Mononuclear cell (primary cell): ENCODE results near the gene PLEKHO1. TPM values are rescaled to one million over a fixed set of nuclear protein-coding genes. Genes with fewer than 3 reads are reported as not detected.
"Not testable (repeated sequence)": the region's sequence is repeated elsewhere in the genome, so short reads cannot be mapped to it uniquely, and the experiment has no call there.

Experiments used
- H3K27me3 ChIP-seq: 2 replicates; pipeline ENCODE4 v1.6.0; 2011; ENCODE audit warnings: low read length, control low read depth; ENCODE audit not compliant: insufficient read depth
- H3K4me1 ChIP-seq: 2 replicates; pipeline ENCODE4 v1.5.1; 2011; ENCODE audit warnings: mild to moderate bottlenecking, low read length, control low read depth; ENCODE audit not compliant: insufficient read depth
- H3K4me3 ChIP-seq: 2 replicates; pipeline ENCODE4 v1.5.1; 2011; ENCODE audit warnings: mild to moderate bottlenecking, low read length, moderate library complexity
- H3K9me3 ChIP-seq: 2 replicates; pipeline ENCODE4 v1.5.1; 2011; ENCODE audit warnings: low read depth, mild to moderate bottlenecking, control low read depth, low read length
- total RNA-seq: library from RNA; depleted of rRNA; stranded (reverse); fragments of >200 nt; gene quantifications from one replicate; pipeline ENCODE4 v1.2.3, GENCODE V29; 2012

Gene PLEKHO1, protein sequence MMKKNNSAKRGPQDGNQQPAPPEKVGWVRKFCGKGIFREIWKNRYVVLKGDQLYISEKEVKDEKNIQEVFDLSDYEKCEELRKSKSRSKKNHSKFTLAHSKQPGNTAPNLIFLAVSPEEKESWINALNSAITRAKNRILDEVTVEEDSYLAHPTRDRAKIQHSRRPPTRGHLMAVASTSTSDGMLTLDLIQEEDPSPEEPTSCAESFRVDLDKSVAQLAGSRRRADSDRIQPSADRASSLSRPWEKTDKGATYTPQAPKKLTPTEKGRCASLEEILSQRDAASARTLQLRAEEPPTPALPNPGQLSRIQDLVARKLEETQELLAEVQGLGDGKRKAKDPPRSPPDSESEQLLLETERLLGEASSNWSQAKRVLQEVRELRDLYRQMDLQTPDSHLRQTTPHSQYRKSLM
- 80.9 TPM for total RNA-seq

DNA sequence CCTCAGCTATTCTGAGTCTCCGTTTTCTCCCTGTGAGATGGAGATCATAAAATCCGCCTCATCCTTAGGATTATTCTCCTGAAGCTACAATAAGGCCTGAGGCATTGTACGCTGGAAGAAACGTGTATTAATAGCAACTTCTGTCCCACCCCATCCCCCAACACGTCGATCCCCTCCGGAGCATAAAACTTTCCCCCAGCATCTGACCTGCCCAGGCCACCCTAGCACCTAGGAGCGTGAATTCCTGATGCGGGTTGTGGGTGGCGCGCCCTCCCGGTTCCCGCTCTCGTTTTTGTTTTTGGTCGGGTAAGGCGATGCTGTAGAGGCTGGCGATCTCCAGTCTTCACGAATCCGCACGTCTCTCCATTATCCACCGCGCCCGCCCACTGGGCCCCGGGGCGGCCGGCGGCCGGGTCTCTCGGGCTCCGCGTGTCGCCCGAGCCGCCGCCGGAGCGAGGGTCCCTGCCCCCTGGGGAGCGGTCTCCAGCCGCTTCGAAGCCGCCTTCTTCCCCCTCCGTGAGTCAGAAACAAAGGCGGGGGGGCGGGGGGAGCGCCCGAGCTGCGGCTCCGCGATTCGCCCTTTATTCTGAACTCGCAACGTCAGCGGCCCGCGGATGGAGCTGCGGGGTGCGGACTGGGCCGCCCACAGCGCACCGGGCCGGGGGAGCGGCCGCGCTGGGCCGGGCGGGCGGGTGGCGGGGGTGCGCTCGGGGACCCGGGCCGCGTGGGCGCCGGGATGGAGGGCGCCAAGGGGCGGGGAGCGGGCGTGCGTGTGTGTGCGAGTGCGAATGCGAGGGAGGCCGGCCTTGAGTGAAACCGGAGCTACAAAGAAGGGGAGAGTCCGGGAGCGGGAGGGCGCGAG is at the start of gene PLEKHO1:
Gene PLEKHO1, plus strand, starts transcription at position 646 of the 862 bp plus-strand sequence. CDS start 342 bp downstream, outside the sequence.
- Histone ChIP-seq H3K4me3 (peak within 1 kb of the TSS; percentile 98), H3K27me3 (no peaks in the 10 kb centered on the region), H3K9me3 (no peaks in the 10 kb centered on the region), H3K4me1 (peaks cover 66% of the 10 kb centered on the region)

DNA sequence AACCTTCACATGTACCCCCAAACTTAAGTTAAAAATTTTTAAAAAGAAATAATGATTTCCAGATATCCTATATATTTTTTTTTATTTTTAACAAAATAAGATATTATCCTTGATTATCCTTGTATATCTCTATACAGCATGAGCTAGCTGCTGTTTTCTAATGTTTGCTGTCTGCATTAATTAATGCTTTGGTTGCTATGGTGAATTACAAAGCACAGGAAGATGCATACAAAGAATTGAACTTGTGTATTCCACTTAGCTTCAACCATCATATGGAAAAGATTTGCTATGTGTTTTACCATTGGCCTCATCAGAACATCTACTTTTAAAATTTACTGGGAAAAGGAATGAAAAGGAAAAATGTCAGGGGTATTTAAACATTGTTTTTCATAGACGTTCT is 46.7 kb upstream of the PLEKHO1 start:
- Histone ChIP-seq H3K4me3 (no peak overlapping the region), H3K9me3 (no peaks in the 10 kb centered on the region), H3K4me1 (peaks cover 5% of the 10 kb centered on the region), H3K27me3 (no peaks in the 10 kb centered on the region)

- Histone ChIP-seq H3K27me3 (no peaks in the 10 kb centered on the region), H3K4me3 (no peak overlapping the region), H3K4me1 (peaks cover 14% of the 10 kb centered on the region), H3K9me3 (no peaks in the 10 kb centered on the region)
Observed at GRCh38 chr1:150106341-150106740, 43.4 kb upstream of the PLEKHO1 start.

DNA sequence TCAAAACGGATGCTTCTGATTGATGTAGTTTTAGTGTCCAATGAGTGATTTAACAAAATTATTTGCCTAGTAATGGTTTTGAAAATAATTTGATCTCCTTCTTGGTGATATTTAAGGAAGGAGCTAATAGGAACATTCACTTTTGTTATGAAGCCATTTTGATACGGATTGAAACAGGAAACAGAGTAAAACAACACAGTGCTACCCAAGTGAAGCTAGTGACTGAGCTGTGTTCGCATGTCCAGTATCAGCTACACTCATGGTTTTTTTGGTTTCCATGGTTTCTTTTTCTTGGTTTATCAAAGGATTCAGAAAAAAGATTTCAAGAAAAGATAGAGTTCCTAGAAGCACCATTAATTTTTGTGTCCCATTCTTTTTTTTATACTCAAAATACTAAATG is 40.1 kb upstream of the PLEKHO1 start:
- Histone ChIP-seq H3K4me1 (peaks cover 14% of the 10 kb centered on the region), H3K9me3 (no peaks in the 10 kb centered on the region), H3K4me3 (no peak overlapping the region), H3K27me3 (no peaks in the 10 kb centered on the region)

DNA sequence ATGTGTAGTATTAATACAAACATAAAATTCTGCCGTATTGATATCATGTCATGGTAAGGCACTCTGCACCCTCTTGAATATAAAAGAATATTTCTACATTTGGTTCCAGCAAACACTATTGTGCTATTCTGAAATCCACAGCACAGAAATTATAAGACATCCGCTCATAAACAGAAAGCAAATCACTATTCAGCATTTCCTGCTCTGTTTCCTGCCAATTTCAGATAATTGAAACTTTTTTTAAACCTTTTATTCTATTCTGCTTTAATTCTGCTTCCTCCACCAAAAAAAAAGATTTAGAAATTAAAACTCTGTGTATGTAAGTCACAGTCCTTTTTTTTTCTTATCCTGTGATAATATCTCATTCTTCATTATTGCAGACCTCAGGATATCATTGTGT is 39.6 kb upstream of the PLEKHO1 start:
- H3K4me1 ChIP-seq, result peaks cover 14% of the 10 kb centered on the region
- H3K9me3 ChIP-seq, result peaks cover 3% of the 10 kb centered on the region
- no peaks in the 10 kb centered on the region for H3K27me3 ChIP-seq
- H3K4me3 ChIP-seq, result peak overlapping the region; percentile 12

GRCh38 chr1:150111670-150112069 is 38.0 kb upstream of the PLEKHO1 start:
- Histone ChIP-seq H3K9me3 (peaks cover 6% of the 10 kb centered on the region), H3K27me3 (no peaks in the 10 kb centered on the region), H3K4me1 (peaks cover 11% of the 10 kb centered on the region), H3K4me3 (peak overlapping the region; percentile 12)

- H3K4me3 ChIP-seq, result no peak overlapping the region
- no peaks in the 10 kb centered on the region for H3K4me1 ChIP-seq
- H3K27me3 ChIP-seq, result no peaks in the 10 kb centered on the region
- peaks cover 6% of the 10 kb centered on the region for H3K9me3 ChIP-seq
Observed at GRCh38 chr1:150115121-150115520, 34.6 kb upstream of the PLEKHO1 start.

DNA sequence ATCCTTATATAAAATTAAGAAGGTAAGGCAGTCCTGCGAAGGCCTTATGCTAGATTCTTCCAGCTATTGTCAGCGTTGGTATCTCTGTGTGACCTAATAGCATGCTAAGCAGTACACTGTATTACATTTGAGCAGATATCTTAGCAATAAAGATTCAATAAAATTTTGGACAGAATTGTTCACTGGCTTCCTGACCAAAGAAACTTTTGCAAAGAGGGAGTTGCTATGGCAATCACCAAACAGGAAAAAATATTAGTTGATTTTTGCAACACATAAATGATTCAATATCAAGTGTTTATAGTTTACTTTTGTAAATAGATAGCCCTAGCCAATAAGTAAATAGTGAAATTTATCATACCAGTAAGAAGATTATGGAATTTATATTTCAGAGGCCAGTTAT is 31.0 kb upstream of the PLEKHO1 start:
- Histone ChIP-seq H3K27me3 (no peaks in the 10 kb centered on the region), H3K4me1 (no peaks in the 10 kb centered on the region), H3K9me3 (peaks cover 6% of the 10 kb centered on the region), H3K4me3 (no peak overlapping the region)

DNA sequence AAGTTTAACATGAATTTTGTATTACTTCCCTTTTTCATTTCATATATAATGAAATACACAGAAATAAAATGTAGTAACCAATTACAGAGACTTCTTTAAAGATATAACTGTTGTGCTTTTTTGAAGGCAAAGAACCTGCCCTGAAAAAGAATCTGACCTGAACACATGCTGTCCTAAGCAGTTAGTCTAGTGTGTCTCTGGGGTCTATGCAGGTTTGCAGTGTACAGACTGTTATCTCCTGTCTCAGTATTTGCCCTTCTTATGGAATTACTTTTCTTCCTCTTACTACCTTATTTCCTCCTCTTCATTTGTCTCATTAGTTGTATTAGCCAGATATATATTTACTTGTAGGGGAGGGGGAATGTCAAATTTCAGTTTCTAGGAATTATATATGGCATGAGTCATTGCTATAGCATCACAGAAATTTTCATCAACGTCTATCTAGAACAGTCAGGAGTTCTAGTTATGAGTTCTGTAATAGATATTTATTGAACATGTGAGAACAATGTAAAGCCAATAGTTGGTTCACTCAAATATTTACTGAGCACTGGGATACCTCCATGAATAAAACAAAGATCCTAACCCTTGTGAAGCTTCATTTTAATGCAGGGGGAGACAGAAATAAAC is 28.4 kb upstream of the PLEKHO1 start:
- no peaks in the 10 kb centered on the region for H3K27me3 ChIP-seq
- H3K4me3 ChIP-seq, result no peak overlapping the region
- H3K4me1 ChIP-seq, result no peaks in the 10 kb centered on the region
- H3K9me3 ChIP-seq, result no peaks in the 10 kb centered on the region

- Histone ChIP-seq H3K27me3 (no peaks in the 10 kb centered on the region), H3K4me1 (peaks cover 4% of the 10 kb centered on the region), H3K9me3 (no peaks in the 10 kb centered on the region), H3K4me3 (no peak overlapping the region)
Observed at GRCh38 chr1:150126811-150127210, 22.9 kb upstream of the PLEKHO1 start.

- Histone ChIP-seq H3K27me3 (no peaks in the 10 kb centered on the region), H3K4me1 (peaks cover 4% of the 10 kb centered on the region), H3K4me3 (no peak overlapping the region), H3K9me3 (no peaks in the 10 kb centered on the region)
Observed at GRCh38 chr1:150127464-150127863, 22.3 kb upstream of the PLEKHO1 start.

GRCh38 chr1:150127868-150128267 is 21.8 kb upstream of the PLEKHO1 start:
- no peak overlapping the region for H3K4me3 ChIP-seq
- H3K4me1 ChIP-seq, result peaks cover 4% of the 10 kb centered on the region
- no peaks in the 10 kb centered on the region for H3K9me3 ChIP-seq
- no peaks in the 10 kb centered on the region for H3K27me3 ChIP-seq

DNA sequence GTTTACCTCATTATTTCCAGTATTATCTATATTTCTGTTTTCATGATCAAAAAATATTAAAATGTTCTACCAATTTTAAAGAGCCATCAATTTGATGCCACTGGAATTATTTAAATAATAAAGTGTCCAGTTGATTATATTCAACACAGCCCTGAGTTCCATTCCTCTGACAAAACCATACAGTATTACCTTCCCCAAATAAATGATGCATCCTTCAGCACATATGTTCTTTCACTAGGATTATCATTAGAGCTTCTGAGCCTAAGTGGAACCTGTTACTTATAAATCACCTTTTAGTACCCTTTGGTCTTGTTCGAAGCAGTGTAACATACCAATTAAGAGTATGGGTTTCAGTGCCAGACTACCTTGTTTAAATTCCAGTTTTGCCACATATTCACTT is 17.3 kb upstream of the PLEKHO1 start:
- Histone ChIP-seq H3K4me3 (no peak overlapping the region), H3K27me3 (no peaks in the 10 kb centered on the region), H3K4me1 (peaks cover 2% of the 10 kb centered on the region), H3K9me3 (no peaks in the 10 kb centered on the region)

DNA sequence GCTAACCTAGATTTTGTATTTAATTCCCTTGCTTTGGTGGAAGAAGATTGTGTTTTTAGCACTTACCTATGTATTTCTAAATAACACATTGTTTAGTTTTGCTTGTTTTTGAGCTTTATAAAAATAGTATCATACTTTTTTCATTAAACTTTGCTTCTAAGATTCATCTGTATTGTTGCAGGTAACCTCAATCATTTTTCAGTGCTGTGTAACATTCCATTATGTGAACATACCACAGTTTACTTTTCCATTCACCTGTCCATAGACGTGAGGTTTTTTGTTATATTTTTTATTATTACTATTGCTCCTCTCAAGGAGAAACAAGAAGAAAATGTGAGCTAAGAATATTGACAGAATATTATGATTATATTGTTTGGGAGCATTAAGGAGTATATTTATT is 15.2 kb upstream of the PLEKHO1 start:
- no peaks in the 10 kb centered on the region for H3K9me3 ChIP-seq
- no peak overlapping the region for H3K4me3 ChIP-seq
- H3K4me1 ChIP-seq, result no peaks in the 10 kb centered on the region
- H3K27me3 ChIP-seq, result no peaks in the 10 kb centered on the region

DNA sequence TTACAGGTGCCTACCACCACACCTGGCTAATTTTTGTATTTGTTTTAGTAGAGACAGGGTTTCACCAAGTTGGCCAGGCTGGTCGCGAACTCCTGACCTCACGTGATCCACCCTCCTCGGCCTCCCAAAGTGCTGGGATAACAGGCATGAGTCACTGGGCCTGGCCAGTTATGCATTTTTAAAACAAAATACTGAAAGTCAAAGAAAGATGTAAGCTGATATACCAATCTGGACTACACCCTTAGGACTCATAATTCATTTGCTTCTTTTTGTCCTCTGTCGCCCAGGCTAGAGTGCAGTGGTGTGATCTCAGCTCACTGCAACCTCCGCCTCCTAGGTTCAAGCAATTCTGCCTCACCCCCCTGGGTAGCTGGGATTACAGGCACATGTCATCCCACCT is 14.3 kb upstream of the PLEKHO1 start:
- not testable (repeated sequence) for H3K9me3 ChIP-seq, H3K4me3 ChIP-seq

More for the DNA sequence above, 14.3 kb upstream of the PLEKHO1 start:
- H3K27me3 ChIP-seq, H3K4me1 ChIP-seq: not testable (repeated sequence)
